ENCODE results near the gene CLTRN.
"Not testable (repeated sequence)": the region's sequence is repeated elsewhere in the genome, so short reads cannot be mapped to it uniquely, and the experiment has no call there.

Gene CLTRN, protein sequence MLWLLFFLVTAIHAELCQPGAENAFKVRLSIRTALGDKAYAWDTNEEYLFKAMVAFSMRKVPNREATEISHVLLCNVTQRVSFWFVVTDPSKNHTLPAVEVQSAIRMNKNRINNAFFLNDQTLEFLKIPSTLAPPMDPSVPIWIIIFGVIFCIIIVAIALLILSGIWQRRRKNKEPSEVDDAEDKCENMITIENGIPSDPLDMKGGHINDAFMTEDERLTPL

DNA sequence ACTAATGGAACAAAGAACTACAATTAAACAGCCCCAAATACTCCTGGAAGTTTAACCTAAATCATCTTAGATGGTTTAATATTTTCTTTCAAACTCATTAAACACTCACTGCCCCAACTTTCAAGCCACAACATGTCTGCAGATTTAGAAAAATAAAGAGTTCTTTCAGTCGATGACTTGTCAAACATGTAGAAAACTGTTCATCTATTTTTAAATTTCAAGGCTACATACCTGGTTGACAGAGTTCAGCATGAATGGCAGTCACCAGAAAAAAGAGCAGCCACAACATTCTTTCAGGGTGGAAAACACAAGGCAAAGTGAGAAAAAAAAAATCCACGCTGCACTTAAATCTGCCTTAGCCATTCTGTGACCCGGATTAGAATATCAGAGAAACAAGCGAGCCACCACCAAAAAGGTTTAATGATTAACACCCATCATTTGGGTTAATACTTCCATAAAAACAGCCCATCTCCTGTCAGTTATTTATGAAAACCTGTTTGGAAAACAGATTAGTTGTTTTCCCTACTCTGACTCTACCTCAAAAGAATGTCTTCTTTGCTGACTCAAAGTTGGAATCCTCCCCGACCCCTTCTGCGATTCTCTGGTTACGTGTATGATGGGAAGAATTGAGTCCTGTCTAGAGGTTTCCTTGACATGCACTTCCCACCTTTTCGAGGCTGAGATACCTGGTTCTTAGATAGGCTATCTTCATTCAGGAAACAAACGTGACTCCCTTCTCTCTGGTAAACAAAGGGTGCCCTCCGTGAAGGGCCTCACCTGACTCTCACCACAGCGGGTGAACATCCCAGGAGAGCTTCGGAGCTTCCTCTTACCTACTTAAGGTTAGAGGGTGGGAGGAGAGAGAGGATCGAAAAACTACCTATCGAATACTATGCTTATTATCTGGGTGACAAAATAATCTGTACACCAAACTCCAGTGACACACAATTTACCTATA lies at the start of gene CLTRN:
CLTRN (minus strand) TSS at position 319 of the 958 bp plus-strand sequence; CDS start at position 289, 30 bp downstream.
- no peak for DNase-seq

DNA sequence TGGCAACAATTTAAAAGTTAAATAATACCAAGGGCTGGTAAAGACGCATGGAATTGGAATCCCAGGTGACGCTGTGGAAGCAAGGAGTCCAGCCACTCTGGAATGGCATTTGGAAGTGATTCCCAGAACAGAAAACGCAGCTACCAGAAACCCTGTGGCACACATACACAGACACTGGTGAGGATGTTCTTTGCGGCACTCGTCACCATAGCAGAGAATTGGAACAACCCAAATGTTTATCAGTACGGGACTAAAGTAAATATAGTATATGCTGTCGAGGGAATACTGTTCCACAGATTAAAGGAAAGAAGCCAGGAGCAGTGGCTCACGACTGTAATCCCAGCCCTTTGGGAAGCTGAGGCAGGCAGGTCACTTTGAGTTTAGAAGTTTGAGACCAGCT lies 39.7 kb upstream of the CLTRN start:
- not testable (repeated sequence) for DNase-seq

GRCh38 chrX:15703809-15704208 lies 39.2 kb upstream of the CLTRN start:
- not testable (repeated sequence) for DNase-seq

DNA sequence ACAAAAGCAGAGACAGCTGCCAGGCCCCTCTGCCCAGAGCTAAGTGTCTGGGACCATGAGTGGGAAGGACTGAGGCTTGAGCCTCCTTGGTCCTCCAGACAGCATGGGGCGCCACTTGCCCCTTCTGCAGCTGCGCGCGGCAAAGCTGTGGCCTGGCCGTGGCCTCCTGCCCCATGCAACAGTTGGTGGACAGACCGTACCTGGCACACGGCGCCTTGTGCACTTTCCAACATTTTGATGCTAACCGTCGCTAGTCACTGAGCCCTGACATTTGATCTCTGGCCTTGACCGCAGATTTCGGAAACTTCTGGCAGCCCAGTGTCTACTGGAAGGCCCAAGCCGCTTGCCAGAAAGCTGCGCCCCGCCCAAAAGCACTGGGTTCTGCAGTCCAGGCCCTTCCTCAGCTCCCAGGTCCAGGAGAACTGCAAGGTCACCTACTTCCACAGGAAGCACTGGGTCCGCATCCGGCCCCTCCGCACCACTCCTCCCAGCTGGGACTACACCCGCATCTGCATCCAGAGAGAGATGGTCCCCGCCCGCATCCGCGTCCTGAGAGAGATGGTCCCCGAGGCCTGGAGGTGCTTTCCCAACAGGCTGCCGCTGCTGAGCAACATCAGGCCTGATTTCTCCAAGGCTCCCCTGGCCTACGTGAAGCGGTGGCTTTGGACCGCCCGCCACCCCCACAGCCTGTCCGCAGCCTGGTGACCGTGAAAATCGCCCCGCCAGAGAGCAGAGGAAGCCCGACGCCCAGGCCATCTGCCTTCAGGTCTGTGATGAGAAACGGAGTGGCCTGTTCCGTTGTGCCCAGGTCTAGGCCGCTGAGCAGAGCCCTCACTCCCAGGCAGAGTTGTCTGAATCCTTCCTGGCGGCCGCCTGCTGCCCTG lies 38.1 kb upstream of the CLTRN start:
- no peak for DNase-seq

DNA sequence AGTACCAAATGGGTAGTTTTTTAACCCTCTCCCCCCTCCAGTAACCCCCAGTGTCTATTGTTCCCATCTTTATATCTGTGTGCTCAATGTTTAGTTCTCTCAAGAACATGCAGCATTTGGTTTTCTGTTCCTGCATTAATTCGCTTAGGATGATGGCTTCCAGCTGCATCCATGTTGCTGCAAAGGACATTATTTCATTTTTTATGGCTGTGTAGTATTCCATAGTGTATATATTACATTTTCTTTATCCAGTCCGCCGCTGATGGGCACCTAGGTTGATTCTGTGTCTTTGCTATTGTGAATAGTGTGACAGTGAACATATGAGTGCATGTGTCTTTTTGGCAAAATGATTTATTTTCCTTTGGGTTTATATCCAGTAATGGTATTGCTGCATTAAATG lies 31.9 kb upstream of the CLTRN start:
- DNase-seq = no peak

- DNase-seq = no peak
Measured at GRCh38 chrX:15694941-15695451, 30.4 kb upstream of the CLTRN start.

- DNase-seq = peak; percentile 18
Measured at GRCh38 chrX:15686818-15687685, 22.4 kb upstream of the CLTRN start.

DNA sequence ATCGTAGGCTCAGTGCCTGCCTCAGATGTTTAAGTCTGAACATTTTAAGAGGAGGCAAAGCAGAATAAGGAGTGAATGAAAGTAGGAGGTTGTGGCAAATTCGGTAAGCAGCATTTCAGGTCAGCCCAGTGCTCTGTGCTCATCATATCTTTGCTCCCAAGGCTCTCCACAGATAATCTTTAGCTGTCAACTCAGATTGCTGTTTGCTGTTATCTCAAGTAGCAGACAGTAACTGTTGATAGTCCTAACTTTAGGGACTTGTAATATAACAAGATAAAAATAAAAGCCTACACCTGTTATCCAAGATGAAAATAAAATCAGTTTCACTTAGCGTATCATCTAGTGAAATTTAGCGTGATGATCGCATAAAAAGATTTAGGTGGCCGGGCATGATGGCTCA lies 18.6 kb upstream of the CLTRN start:
- no peak for DNase-seq

DNA sequence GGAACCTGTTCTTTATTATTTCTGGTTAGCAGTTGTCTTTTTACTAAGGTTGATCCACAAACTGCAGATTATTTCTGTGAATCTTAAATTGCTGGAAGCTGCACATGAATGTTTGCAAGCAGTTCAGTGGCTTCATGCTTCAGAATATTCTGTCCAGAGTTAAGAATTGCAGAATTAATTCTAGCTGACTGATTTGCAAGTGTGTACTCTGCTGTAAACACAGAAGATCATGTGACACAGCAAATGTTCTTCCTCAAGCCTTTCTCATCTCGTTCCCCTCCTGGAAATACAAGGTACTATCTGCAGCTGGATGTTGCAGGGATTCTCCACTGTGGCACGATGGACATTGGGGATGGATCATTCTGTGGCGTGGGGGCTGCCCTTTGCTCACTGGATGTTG lies 16.8 kb upstream of the CLTRN start:
- no peak for DNase-seq

GRCh38 chrX:15680401-15680800 lies 15.8 kb upstream of the CLTRN start:
- no peak for DNase-seq

DNA sequence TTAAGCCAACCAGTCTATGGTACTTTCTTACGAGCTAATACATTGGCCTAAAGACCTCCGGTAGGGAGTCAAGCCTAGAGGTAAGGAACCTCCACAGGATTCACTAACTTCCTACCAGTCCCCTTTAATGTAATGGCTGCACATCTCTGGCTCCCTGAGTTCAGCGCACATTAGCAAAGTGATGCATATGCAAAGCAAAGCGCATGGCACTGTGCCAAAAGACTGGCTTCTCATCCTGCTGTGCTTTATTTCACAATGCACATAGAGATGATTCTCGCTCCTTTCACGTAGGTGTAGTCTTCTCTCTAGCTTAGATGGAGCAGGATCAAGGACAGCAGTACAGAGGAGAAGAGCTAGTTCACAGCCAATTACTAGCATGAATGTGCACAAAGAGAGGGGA lies 14.6 kb upstream of the CLTRN start:
- DNase-seq = no peak

GRCh38 chrX:15678339-15678738 lies 13.7 kb upstream of the CLTRN start:
- DNase-seq = no peak

DNA sequence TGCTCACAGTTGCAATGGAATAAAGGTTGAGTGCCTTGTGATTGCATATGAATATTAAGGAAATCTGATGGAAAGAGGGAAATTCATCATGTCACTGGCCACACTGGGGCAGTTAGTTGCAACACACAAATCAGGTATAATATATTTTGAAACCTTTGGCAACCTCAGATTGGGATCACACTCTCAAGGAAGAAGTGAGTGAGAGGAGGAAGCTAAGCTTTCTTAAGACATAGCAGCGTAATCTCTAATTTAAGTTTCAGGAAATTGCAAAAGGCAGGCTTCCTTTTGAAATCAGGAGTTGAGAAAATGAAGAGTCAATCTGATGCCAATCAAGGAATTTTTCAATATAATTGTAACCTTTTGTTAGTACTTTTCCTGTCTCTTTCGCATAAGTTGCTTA lies 12.3 kb upstream of the CLTRN start:
- DNase-seq = no peak

GRCh38 chrX:15675490-15675921 lies 10.9 kb upstream of the CLTRN start:
- peak; percentile 75 for DNase-seq

GRCh38 chrX:15674841-15675489 lies 10.4 kb upstream of the CLTRN start:
- peak; percentile 80 for DNase-seq

DNA sequence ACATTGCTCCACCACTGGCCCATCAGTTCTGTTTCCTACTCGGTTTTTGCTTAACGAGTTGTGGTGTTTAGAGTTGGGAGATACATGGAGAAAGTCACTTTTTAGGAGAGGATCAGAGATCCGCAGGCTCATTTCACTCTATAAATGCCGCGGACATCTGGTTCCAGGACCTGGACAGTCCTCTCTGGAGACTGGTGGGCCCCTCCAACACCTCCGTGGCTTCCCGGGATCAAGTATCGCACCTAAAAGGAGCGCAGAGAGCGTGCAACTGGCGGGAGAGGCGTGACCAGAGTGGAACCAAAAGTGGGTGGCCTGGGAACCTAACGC lies 9.9 kb upstream of the CLTRN start:
- DNase-seq = no peak

DNA sequence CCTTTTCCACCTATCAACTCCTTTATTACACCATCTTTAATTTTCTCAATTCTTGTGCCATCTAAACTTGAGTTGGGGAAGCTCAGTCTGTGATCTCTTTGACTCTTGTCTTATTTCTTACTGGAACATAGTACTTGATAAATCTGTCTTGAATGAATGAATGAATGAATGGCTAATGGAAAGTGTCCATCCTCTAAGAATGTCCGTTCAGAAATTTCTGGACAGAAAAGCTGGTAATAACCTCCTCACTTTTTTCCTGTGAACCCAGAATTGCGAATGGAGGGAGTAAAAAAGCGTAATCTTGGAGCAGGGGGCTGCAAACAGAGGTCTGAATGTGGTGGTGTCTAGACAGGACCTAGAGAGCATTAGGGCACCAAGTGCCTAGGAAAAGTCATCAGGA lies 9.4 kb upstream of the CLTRN start:
- DNase-seq = no peak

- DNase-seq = no peak
Measured at GRCh38 chrX:15672881-15673280, 8.3 kb upstream of the CLTRN start.

DNA sequence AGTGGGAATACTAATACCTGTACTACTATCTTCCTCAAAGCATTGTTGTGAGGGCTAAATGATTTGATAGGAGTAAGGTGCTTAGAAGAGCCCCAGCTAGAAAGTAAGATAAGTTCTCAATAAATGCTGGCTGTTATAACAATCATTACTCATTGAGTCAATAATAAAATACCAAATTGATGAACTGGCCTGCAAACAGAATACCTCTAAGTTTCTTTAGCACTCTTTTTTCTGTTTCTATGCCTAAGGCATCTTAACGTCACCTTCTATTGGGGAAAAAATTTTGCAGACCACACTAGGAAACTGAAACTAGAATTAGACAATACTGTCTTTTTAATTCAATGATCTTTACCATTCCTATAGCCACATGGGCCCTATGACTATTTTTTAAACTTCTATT lies 1.2 kb downstream of the CLTRN start:
- no peak for DNase-seq

DNA sequence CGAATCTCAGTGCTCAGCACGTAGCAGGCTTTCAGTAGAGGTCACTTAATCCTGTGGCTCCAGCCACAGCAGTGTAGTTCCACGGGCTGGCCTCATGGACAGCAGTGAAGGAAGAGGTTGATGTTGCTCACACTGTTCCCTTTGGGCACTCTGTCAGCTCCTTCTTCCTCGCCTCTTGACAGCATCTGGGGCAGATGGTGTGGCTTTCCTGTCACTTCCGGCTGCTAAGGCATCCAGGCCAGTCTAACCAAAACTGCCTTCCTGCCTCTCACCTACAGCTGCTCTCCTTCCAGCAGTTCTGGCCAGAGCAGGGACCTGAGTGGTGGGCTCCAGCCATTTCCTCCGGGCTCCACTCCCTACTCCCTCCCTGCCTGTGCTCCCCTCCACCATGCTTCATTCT lies 9.8 kb downstream of the CLTRN start:
- not testable (repeated sequence) for DNase-seq

DNA sequence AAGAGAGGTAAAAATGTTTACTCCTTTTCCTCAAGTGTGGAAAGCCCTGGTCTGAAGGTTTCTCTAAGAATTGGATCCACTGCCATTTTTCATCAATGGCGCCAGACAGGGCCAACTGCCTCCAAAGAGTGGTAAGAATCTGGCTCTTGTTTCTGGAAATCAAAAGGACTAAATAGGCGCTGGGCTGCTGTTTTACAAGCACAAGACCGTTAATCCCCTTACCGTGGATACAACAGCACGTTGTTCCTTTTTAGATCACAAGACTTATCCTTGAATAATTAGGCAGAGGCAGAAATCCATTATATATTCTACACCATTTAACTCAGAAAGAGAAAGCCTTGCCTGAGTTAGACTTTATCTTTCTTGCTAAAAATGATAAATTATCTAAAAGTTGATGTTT lies 10.6 kb downstream of the CLTRN start:
- no peak for DNase-seq

DNA sequence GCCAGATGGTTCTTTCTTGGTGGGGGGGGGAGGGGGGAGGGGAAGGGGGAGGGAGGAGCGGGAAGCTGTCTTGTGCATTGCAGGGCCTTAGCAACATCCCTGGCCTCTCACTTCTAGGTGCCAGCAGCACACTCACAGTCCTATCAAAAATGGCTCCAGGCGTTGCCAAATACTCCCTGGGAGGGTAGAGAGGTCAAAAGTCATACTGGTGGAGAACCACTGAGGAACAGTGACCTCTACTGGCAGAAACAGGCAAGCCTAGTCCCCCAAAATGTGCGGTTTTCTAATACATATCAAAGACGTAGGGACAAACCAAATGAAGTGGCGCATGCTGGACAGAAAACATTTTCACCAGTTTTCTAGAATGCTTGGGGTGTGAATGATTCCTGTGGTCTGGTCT lies 17.1 kb downstream of the CLTRN start:
- DNase-seq = not testable (repeated sequence)

All from stimulated activated CD4-positive, alpha-beta T cell treated with anti-CD3 and anti-CD28 coated beads, Interleukin-12 subunit alpha, Interleukin-12 subunit beta, amount 100 ng/mL, for 4 hours (primary cell).